Left lobe of liver (tissue), 2 donors: ENCODE results near the gene PTPN7. TPM values are rescaled to one million over a fixed set of nuclear protein-coding genes. Genes with fewer than 3 reads are reported as not detected.
"Not testable (repeated sequence)": the region's sequence is repeated elsewhere in the genome, so short reads cannot be mapped to it uniquely, and the experiment has no call there.

Experiments
- ATAC-seq: fragments of 200-7000 bp; cut with Tn5 transposase; one replicate; pipeline ENCODE4 v1.9.1; 2020; ENCODE audit warnings: mild to moderate bottlenecking, moderate library complexity
- DNase-seq: peaks from one replicate; pipeline ENCODE4 v3.0.0-alpha.2; 2020; ENCODE audit warnings: low spot score
- total RNA-seq: library from RNA; stranded (reverse); gene quantifications from one replicate; pipeline ENCODE4 v1.2.1, GENCODE V29; 2021
- donor health status: DM: no; HTN: no; CAD: no; lungs with moderate emphysema.
- donor health status: DM: no; HTN: yes; CAD: no.

PTPN7 gene
- total RNA-seq, 1 donor from 2014 or later, result 0.86 TPM

- ATAC-seq, result no peak
- DNase-seq, result no peak
Observed at GRCh38 chr1:202167708-202168415, 7.5 kb upstream of the PTPN7 start.

GRCh38 chr1:202167054-202167453 is 6.7 kb upstream of the PTPN7 start:
- not testable (repeated sequence) for ATAC-seq, DNase-seq

- DNase-seq, result no peak
- no peak for ATAC-seq
Observed at GRCh38 chr1:202165942-202166843, 5.8 kb upstream of the PTPN7 start.

- no peak for DNase-seq
Observed at GRCh38 chr1:202165267-202165941, 5.0 kb upstream of the PTPN7 start.

GRCh38 chr1:202164271-202165037 is 4.1 kb upstream of the PTPN7 start:
- DNase-seq (no peak), ATAC-seq (no peak)

More at GRCh38 chr1:202165267-202165941, 5.0 kb upstream of the PTPN7 start:
- ATAC-seq, result no peak

GRCh38 chr1:202163281-202164270 is 3.2 kb upstream of the PTPN7 start:
- no peak for ATAC-seq
- DNase-seq, result no peak

- ATAC-seq (peak; percentile 22), DNase-seq (no peak)
Observed at GRCh38 chr1:202162418-202163280, 2.2 kb upstream of the PTPN7 start.

- DNase-seq (no peak), ATAC-seq (peak; percentile 7)
Observed at GRCh38 chr1:202162047-202162417, 1.6 kb upstream of the PTPN7 start.

- DNase-seq (no peak), ATAC-seq (no peak)
Observed at GRCh38 chr1:202161151-202162046, 997 bp upstream of the PTPN7 start.

- DNase-seq, result no peak
- no peak for ATAC-seq
Observed at GRCh38 chr1:202159534-202160371, 649 bp downstream of the PTPN7 start.

GRCh38 chr1:202158810-202159533 is 1.4 kb downstream of the PTPN7 start:
- DNase-seq (no peak), ATAC-seq (no peak)

GRCh38 chr1:202157945-202158344 is 2.5 kb downstream of the PTPN7 start:
- DNase-seq (no peak), ATAC-seq (no peak)

- DNase-seq (no peak), ATAC-seq (no peak)
Observed at GRCh38 chr1:202156590-202156989, 3.8 kb downstream of the PTPN7 start.

GRCh38 chr1:202155478-202156021 is 4.9 kb downstream of the PTPN7 start:
- peak; percentile 79 for ATAC-seq
- peak; percentile 68 for DNase-seq

- peak; percentile 60 for ATAC-seq
- DNase-seq, result no peak
Observed at GRCh38 chr1:202154766-202155477, 5.5 kb downstream of the PTPN7 start.
